Skeletal muscle satellite cell (primary cell): Measurements from ENCODE around the gene BCAS3.

Experiments used
- H3K27me3 ChIP-seq: 2 replicates; pipeline ENCODE4 v1.7.0; 2013; ENCODE audit warnings: low read length; ENCODE audit not compliant: control insufficient read depth, insufficient read depth
- H3K36me3 ChIP-seq: 2 replicates; pipeline ENCODE4 v1.7.0; 2013; ENCODE audit warnings: mild to moderate bottlenecking, control low read depth, low read length; ENCODE audit not compliant: insufficient read depth
- H3K4me1 ChIP-seq: 2 replicates; pipeline ENCODE4 v1.7.0; 2013; ENCODE audit warnings: low read length; ENCODE audit not compliant: control insufficient read depth, insufficient read depth
- H3K4me2 ChIP-seq: 2 replicates; pipeline ENCODE4 v1.7.0; 2013; ENCODE audit warnings: mild to moderate bottlenecking, low read length
- H3K4me3 ChIP-seq: 2 replicates; pipeline ENCODE4 v1.7.0; 2013; ENCODE audit warnings: low read length
- H3K9ac ChIP-seq: 2 replicates; pipeline ENCODE4 v1.7.0; 2013; ENCODE audit warnings: mild to moderate bottlenecking, low read depth, low read length, moderate library complexity
- H3K9me3 ChIP-seq: replicated peaks from 2 replicates; pipeline ENCODE4 v1.7.0; 2013; ENCODE audit warnings: mild to moderate bottlenecking, control low read depth, low read length

Gene BCAS3

DNA sequence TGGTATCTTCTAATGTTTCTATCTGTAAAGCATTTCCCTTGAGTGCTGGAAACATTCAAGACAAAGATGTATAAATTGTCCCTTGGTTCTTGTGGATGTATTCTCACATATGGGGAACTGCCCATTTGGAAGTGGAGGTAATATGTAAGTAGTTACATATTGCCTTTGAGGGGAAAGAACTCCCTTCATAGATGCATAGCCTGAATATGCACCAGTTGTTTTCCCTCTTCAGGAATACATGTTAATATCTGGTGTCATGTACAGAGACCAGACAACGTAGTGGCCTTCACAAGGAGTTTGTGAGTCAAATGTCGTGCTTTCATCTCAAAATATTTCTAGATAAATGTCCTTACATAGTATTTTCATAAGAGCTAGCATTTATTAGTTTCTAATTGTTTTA lies 213.5 kb downstream of the BCAS3 start:
- H3K36me3 ChIP-seq = no peaks in the 10 kb centered on the region
- H3K27me3 ChIP-seq = no peaks in the 10 kb centered on the region
- no peak overlapping the region for H3K4me2 ChIP-seq
- peaks cover 14% of the 10 kb centered on the region for H3K4me1 ChIP-seq
- no peak overlapping the region for H3K4me3 ChIP-seq
- no peak overlapping the region for H3K9ac ChIP-seq
- no peaks in the 10 kb centered on the region for H3K9me3 ChIP-seq

DNA sequence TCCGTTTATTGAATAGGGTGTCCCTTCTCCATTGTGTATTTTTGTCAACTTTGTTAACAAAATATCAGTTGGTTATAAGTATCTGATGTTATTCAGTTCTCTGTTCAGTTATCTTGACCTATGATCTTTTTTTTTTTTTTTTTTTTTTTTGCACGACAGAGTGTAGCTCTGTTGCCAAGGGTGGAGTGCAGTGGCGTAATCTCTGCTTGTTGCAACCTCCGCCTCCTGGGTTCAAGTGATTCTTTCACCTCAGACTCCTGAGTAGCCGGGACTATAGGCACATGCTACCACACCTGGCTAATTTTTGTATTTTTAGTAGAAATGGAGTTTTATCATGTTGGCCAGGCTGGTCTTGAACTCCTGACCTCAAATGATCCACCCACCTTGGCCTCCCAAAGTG lies 215.8 kb downstream of the BCAS3 start:
- no peaks in the 10 kb centered on the region for H3K9me3 ChIP-seq
- peaks cover 14% of the 10 kb centered on the region for H3K4me1 ChIP-seq
- no peak overlapping the region for H3K9ac ChIP-seq

DNA sequence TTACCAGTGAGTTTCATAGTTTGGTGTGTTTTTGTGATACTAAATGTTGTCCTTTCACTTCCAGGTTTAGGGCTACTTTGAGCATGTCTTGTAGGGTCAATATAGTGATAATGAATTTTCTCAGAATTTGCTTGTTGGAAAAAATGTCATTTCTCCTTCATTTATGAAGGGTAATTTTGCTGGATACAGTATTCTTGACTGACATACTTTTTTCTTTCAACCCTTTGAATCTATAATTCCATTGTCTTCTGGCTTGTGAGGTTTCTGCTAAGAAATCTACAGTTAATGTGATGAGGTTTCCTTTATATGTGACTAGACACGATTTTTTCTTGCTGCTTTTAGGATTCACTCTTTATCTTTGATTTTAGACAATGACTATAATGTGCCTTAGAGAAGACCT lies 219.3 kb downstream of the BCAS3 start:
- H3K4me3 ChIP-seq = no peak overlapping the region
- H3K4me1 ChIP-seq = peaks cover 13% of the 10 kb centered on the region
- H3K27me3 ChIP-seq = no peaks in the 10 kb centered on the region
- no peaks in the 10 kb centered on the region for H3K9me3 ChIP-seq
- H3K9ac ChIP-seq = no peak overlapping the region
- H3K36me3 ChIP-seq = no peaks in the 10 kb centered on the region
- no peak overlapping the region for H3K4me2 ChIP-seq

More for the DNA sequence above, 215.8 kb downstream of the BCAS3 start:
- no peaks in the 10 kb centered on the region for H3K36me3 ChIP-seq
- no peak overlapping the region for H3K4me3 ChIP-seq
- H3K27me3 ChIP-seq = no peaks in the 10 kb centered on the region
- no peak overlapping the region for H3K4me2 ChIP-seq

DNA sequence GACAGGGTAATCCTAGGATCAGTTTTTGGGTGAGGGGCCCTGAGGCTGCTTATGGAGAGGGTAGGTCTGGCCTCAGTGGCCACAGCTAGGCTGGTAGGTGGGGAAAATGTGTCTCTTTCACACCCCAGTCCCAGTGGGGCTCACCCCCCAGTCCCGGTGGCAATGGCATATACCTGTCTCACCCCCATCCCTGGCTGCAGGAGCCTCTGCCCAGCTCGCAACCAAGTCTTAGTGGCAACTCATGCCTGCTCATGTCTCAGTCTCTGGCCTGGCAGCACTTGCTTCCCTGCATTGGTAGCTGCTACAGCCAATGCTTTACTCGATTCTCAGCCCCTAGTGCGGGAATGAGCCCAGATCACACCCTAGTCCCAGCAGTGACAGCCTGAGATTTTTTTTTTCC lies 221.5 kb downstream of the BCAS3 start:
- H3K36me3 ChIP-seq = no peaks in the 10 kb centered on the region

DNA sequence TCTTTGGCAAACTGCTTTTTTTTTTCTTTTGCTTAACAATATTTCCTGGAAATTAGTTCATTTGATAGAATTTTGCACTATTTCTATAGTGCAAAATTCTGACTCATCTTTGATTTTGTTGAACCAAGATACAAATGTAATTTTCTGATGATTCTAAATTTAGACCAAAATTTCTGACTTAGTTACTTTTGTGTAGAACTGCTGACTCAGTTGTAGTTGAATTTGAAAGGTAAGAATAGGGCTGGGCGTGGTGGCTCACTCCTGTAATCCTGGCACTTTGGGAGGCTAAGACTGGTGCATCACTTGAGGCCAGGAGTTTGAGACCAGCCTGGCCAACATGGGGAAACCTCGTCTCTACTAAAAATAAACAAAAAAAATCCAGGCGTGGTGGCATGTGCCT lies 223.0 kb downstream of the BCAS3 start:
- H3K4me2 ChIP-seq = no peak overlapping the region
- no peaks in the 10 kb centered on the region for H3K36me3 ChIP-seq
- H3K4me3 ChIP-seq = no peak overlapping the region
- no peaks in the 10 kb centered on the region for H3K27me3 ChIP-seq
- H3K9me3 ChIP-seq = no peaks in the 10 kb centered on the region
- peak overlapping the region; percentile 50 for H3K9ac ChIP-seq
- H3K4me1 ChIP-seq = peaks cover 21% of the 10 kb centered on the region

More for the DNA sequence above, 221.5 kb downstream of the BCAS3 start:
- Histone ChIP-seq H3K4me1 (peaks cover 21% of the 10 kb centered on the region), H3K27me3 (no peaks in the 10 kb centered on the region), H3K4me3 (no peak overlapping the region), H3K4me2 (no peak overlapping the region), H3K9ac (no peak overlapping the region), H3K9me3 (no peaks in the 10 kb centered on the region)

DNA sequence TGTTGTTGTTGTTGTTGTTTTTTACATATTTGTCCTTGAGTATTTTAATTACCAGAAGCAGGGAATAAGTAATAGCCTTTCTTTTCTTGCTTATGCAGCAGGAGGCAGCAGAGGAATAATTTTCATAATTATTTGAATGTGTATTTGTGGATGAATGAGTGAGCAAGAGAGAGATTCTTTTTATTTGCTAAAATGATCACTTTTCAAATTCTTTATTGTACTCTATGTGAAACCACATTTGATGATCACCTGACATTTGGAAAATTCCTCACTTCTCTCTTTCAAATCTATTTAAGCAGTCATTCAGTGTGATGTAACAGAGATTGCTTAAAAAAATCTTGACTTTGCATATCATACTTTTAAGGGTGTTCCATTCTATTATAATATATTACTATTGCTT lies 223.6 kb downstream of the BCAS3 start:
- Histone ChIP-seq H3K9me3 (no peaks in the 10 kb centered on the region), H3K4me1 (peaks cover 21% of the 10 kb centered on the region), H3K36me3 (no peaks in the 10 kb centered on the region), H3K4me2 (peak overlapping the region; percentile 41), H3K4me3 (no peak overlapping the region), H3K9ac (peak overlapping the region; percentile 50), H3K27me3 (no peaks in the 10 kb centered on the region)

DNA sequence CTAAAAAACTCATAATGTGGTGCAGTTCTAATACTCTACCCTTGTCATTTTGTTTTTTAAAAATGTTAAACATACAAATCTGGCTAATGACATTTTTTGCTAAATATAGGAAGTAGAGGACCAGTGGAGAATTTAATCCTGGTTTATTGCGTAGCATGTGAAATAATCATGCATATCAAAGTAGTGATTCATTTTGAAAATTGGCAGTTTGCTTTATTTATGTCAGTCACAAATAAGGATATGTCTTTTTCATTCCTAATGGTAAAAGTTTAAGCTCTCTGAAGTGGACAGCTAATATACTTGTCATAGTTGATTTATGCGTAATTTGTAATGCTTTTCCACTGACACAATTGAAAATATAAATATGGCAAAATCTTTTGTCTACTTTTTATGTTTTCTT lies 224.2 kb downstream of the BCAS3 start:
- H3K9ac ChIP-seq = peak overlapping the region; percentile 50
- H3K4me1 ChIP-seq = peaks cover 21% of the 10 kb centered on the region
- H3K9me3 ChIP-seq = no peaks in the 10 kb centered on the region
- no peaks in the 10 kb centered on the region for H3K27me3 ChIP-seq
- peak overlapping the region; percentile 48 for H3K4me2 ChIP-seq
- H3K4me3 ChIP-seq = no peak overlapping the region
- no peaks in the 10 kb centered on the region for H3K36me3 ChIP-seq

DNA sequence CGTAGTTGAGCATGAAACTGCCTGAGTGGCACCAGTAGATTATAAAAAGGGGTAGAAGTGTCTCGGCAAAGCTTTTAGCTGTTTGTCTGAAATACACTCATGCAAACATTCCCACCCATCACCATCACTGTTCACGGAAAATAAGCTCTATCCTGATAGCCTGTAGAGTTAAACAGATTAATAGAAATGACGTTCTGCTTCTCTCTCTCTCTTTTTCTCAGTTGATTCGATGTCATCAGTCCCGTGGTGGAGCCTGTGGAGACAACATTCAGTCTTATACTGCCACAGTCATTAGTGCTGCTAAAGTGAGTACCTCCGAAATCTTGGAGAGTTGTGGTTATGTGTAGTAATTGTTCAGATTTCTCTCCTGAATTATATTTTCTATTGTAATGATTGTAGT lies 224.7 kb downstream of the BCAS3 start:
- peak overlapping the region; percentile 1 for H3K9ac ChIP-seq
- no peaks in the 10 kb centered on the region for H3K36me3 ChIP-seq
- H3K4me2 ChIP-seq = peak overlapping the region; percentile 48
- no peak overlapping the region for H3K4me3 ChIP-seq
- H3K4me1 ChIP-seq = peaks cover 21% of the 10 kb centered on the region
- H3K27me3 ChIP-seq = no peaks in the 10 kb centered on the region
- H3K9me3 ChIP-seq = no peaks in the 10 kb centered on the region

DNA sequence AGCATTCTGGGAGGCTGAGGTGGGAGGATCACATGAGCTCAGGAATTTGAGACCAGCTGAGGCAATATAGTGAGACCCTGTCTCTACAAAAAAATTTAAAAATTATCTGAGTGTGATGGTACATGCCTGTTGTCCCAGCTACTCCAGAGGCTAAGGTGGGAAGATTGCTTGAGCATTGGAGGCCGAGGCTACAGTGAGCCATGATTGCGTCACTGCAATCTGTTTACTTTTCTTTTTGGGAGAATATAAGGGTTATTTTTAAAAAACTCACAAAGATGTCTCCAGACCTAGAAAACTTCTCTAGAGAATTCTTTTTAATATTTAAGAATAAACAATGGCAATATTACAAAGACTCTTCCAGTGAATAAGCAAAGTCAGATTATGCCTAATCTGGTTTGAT lies 226.9 kb downstream of the BCAS3 start:
- Histone ChIP-seq H3K4me2 (no peak overlapping the region), H3K9me3 (no peaks in the 10 kb centered on the region), H3K4me1 (peaks cover 26% of the 10 kb centered on the region), H3K36me3 (no peaks in the 10 kb centered on the region), H3K9ac (no peak overlapping the region), H3K27me3 (no peaks in the 10 kb centered on the region), H3K4me3 (no peak overlapping the region)

DNA sequence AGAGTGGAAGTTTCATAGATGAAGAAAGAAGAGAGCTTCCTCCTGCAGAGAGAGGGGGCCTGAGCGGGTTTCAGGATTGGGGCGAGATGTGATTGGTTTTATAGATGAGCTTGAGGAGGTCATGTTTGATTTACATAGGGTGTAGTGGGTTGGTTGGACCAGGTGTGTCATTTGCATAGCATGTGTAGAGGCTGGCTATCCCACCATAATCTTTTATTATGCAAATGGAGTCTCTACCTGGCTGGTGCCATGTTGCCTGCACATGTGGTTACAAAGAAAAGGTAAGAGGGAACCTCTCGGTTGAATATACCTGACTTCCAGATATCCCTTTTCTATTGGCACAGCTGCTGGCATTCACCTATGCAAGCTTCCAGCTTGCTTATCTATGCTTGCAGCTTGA lies 228.1 kb downstream of the BCAS3 start:
- Histone ChIP-seq H3K36me3 (no peaks in the 10 kb centered on the region), H3K4me1 (peaks cover 31% of the 10 kb centered on the region)

DNA sequence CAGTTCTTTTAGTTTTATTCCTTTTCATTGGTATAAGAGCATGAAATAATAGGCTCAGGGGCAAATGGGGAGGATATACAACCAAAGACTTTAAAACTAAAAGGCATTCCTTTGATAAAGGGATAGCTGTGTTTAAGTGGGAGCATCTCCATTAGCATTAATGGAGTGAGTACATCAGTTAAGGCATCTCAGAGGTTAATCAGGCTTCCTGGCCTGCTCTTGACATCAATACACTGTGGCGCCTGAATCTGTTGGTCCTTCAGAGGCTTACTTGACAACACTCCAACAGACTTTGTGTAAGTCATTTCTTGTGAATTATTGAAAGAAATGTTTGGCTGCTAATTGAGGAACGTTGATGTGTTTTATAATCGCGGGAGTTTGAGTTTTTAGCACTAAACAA lies 230.7 kb downstream of the BCAS3 start:
- H3K4me3 ChIP-seq = no peak overlapping the region
- no peaks in the 10 kb centered on the region for H3K9me3 ChIP-seq
- no peak overlapping the region for H3K9ac ChIP-seq
- H3K36me3 ChIP-seq = no peaks in the 10 kb centered on the region
- peaks cover 10% of the 10 kb centered on the region for H3K4me1 ChIP-seq
- H3K27me3 ChIP-seq = no peaks in the 10 kb centered on the region
- H3K4me2 ChIP-seq = no peak overlapping the region

More for the DNA sequence above, 228.1 kb downstream of the BCAS3 start:
- Histone ChIP-seq H3K27me3 (no peaks in the 10 kb centered on the region), H3K4me2 (no peak overlapping the region), H3K9ac (no peak overlapping the region), H3K4me3 (no peak overlapping the region), H3K9me3 (no peaks in the 10 kb centered on the region)

DNA sequence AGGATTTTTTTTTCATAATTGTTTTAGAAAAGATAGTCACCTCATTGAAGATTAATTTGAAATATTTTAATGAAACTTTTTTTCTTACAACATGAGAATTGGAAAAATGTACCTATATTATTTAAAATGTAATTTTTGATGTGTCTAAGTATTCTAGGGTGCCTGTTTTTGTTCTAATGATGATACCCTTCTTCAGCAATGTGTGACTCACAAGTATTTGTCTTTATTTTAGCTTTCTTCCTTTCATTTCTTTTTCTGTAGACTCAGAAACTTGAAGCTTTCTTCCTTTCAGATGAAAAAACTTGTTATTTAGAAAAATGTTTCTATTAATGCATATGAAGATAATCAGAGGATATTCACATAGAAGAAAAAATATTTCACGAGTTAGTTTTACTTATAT lies 231.8 kb downstream of the BCAS3 start:
- no peak overlapping the region for H3K9ac ChIP-seq
- H3K36me3 ChIP-seq = no peaks in the 10 kb centered on the region
- H3K4me2 ChIP-seq = no peak overlapping the region
- H3K27me3 ChIP-seq = no peaks in the 10 kb centered on the region
- H3K4me1 ChIP-seq = peaks cover 10% of the 10 kb centered on the region
- H3K9me3 ChIP-seq = no peaks in the 10 kb centered on the region
- no peak overlapping the region for H3K4me3 ChIP-seq
